ENCODE measurements around the gene OR7G2. TPM values are rescaled to one million over a fixed set of nuclear protein-coding genes. Genes with fewer than 3 reads are reported as not detected.

Gene OR7G2
- polyA plus RNA-seq, 2 of the 4 experiments (the other 2 are of a cell fraction) = not detected

DNA sequence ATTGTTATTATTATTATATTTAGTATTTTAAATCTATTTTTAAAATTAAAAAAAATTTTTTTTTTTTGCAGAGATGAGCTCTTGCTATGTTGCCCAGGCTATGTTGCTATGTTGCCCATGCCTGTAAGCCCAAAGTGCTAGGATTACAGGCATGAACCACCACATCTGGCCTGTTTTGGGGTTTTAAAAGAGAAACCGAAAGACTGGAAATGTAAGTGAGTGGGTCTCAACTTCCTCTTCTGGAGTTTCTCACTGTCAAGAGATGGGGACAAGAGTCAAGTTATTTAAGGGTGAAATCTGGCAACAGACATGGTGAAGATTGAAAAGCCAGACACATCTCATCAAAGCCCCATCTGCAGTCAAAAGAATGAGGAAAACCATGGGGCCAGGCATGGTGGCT is 23.7 kb upstream of the OR7G2 start:
- WGBS (ENCODE audit: missing lambda C conversion rate) = 71% methylated on average over 1 of the region's 1 CpG
- Histone ChIP-seq H3K4me1 (no peaks in the 10 kb centered on the region), H3K4me3 (no peak overlapping the region), H3K27ac (no peak overlapping the region), H3K4me2 (no peak overlapping the region), H3K9me3 (no peaks in the 10 kb centered on the region)
- DNase-seq (ENCODE audit: low read depth in 1 of 2, low spot score in 1 of 2) = no peak
- ATAC-seq = no peak
- CTCF ChIA-PET = no interaction called here
- no peak for TF ChIP-seq NR3C1 (IDR thresholded peaks at IDR 0.05)
- TF ChIP-seq, protein P1, sequence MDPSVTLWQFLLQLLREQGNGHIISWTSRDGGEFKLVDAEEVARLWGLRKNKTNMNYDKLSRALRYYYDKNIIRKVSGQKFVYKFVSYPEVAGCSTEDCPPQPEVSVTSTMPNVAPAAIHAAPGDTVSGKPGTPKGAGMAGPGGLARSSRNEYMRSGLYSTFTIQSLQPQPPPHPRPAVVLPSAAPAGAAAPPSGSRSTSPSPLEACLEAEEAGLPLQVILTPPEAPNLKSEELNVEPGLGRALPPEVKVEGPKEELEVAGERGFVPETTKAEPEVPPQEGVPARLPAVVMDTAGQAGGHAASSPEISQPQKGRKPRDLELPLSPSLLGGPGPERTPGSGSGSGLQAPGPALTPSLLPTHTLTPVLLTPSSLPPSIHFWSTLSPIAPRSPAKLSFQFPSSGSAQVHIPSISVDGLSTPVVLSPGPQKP (IDR thresholded peaks at IDR 0.05; ENCODE audit: low read depth, low read length) = no peak
- TF ChIP-seq, protein P2, sequence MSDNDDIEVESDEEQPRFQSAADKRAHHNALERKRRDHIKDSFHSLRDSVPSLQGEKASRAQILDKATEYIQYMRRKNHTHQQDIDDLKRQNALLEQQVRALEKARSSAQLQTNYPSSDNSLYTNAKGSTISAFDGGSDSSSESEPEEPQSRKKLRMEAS (IDR thresholded peaks at IDR 0.05) = no peak
- TF ChIP-seq FOSB (CRISPR knock-in tag; IDR thresholded peaks at IDR 0.05) = no peak
- no peak for TF ChIP-seq ZC3H11A (IDR thresholded peaks at IDR 0.05)
- TF ChIP-seq CHD4 (IDR thresholded peaks at IDR 0.05; ENCODE audit: borderline replicate concordance) = no peak
- TF ChIP-seq FOSL2 (IDR thresholded peaks at IDR 0.05) = no peak
- no peak for TF ChIP-seq FOSL2 (CRISPR knock-in tag; IDR thresholded peaks at IDR 0.05)
- TF ChIP-seq, protein P3, sequence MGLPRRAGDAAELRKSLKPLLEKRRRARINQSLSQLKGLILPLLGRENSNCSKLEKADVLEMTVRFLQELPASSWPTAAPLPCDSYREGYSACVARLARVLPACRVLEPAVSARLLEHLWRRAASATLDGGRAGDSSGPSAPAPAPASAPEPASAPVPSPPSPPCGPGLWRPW (IDR thresholded peaks at IDR 0.05) = no peak
- no peak for TF ChIP-seq HDAC2 (IDR thresholded peaks at IDR 0.05)
- no peak for TF ChIP-seq SMC3 (IDR thresholded peaks at IDR 0.05)
- FAIRE-seq = no peak
- POLR2A ChIA-PET = no interaction called here

DNA sequence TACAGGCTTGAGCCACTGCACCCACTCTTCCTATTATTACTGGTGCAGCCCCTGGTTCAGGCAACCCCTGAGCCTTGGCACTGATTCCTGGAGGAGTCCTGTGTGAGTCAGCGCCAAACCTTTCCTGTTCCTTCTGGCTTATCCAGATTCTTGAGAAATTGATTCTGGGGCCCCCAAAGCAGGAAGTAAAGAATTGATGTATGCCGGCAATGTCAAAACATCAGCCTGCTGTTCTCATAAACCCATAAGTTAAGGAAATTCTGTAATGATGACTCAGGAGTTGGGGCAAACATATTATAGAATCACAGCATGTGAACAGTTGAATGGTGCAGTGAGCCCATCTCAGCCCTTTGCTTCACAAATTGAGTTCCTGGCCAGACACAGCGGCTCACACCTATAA is 20.9 kb upstream of the OR7G2 start:
- no peaks in the 10 kb centered on the region for H3K4me1 ChIP-seq
- peak in 1 of 2 experiments; percentile 30; a peak in 1 of 6 replicates for ATAC-seq
- no peak overlapping the region for H3K4me2 ChIP-seq
- ChIA-PET POLR2A (no interaction called here), CTCF (no interaction called here)
- 23% methylated on average over 3 of the region's 3 CpGs for WGBS (ENCODE audit: missing lambda C conversion rate)
- FAIRE-seq = no peak
- no peaks in the 10 kb centered on the region for H3K9me3 ChIP-seq
- no peak overlapping the region for H3K4me3 ChIP-seq
- no peak for TF ChIP-seq CHD4 (IDR thresholded peaks at IDR 0.05; ENCODE audit: borderline replicate concordance)
- no peak for TF ChIP-seq POLR2AphosphoS2 (conservative IDR thresholded peaks at IDR 0.05; ENCODE audit: low read length)
- no peak for TF ChIP-seq ZSCAN20 (CRISPR knock-in tag; IDR thresholded peaks at IDR 0.05)
- no peak for TF ChIP-seq KDM1A (IDR thresholded peaks at IDR 0.05; ENCODE audit: low read depth)
- DNase-seq (ENCODE audit: low read depth in 1 of 2, low spot score in 1 of 2) = peak in 1 of 2 experiments; percentile 28
- no peak overlapping the region for H3K27ac ChIP-seq

DNA sequence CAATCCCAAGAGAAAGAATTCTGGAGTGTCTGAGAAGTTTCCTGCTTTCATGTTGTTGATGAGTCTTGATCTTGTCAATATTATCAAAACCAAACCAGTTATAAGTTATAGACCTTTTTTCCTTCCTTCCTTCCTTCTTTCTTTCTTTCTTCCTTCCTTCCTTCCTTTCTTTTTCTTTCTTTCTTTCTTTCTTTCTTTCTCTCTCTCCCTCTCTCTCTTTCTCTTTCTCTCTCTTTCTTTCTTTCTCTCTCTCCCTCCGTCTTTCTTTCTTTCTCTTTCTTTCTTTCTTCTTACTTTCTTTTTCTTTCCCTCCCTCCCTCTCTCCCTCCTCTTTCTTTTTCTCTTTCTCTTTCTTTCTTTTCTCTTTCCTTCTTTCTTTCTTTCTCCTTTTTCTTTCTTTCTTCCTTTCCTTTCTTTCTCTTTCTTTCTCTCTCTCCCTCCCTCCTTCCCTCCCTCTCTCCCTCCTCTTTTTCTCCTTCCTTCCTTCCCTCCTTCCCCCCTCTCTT is 19.7 kb upstream of the OR7G2 start, which contains the start of gene OR7G3:
Gene OR7G3 (minus strand): TSS at position 51 of the 506 bp plus-strand sequence. CDS start 0 bp downstream, at position 51.
- ATAC-seq (no peak), DNase-seq (ENCODE audit: low read depth in 1 of 2, low spot score in 1 of 2) (no peak), FAIRE-seq (no peak)
- H3K9me3 ChIP-seq = no peaks in the 10 kb centered on the region
- H3K27ac ChIP-seq = no peak within 1 kb of the TSS
- 17% methylated on average over 1 of the region's 1 CpG for WGBS (ENCODE audit: missing lambda C conversion rate)
- H3K4me1 ChIP-seq = no peaks in the 10 kb centered on the region
- H3K4me3 ChIP-seq = no peak within 1 kb of the TSS
- POLR2A ChIA-PET = no interaction called here
- CTCF ChIA-PET = no interaction called here
- H3K4me2 ChIP-seq = no peak within 1 kb of the TSS
- TF ChIP-seq EHF (CRISPR knock-in tag; IDR thresholded peaks at IDR 0.05) = no peak
- TF ChIP-seq, protein P2 (IDR thresholded peaks at IDR 0.05) = no peak
- TF ChIP-seq, protein P4, sequence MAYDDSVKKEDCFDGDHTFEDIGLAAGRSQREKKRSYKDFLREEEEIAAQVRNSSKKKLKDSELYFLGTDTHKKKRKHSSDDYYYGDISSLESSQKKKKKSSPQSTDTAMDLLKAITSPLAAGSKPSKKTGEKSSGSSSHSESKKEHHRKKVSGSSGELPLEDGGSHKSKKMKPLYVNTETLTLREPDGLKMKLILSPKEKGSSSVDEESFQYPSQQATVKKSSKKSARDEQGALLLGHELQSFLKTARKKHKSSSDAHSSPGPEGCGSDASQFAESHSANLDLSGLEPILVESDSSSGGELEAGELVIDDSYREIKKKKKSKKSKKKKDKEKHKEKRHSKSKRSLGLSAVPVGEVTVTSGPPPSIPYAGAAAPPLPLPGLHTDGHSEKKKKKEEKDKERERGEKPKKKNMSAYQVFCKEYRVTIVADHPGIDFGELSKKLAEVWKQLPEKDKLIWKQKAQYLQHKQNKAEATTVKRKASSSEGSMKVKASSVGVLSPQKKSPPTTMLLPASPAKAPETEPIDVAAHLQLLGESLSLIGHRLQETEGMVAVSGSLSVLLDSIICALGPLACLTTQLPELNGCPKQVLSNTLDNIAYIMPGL (CRISPR knock-in tag; IDR thresholded peaks at IDR 0.05; ENCODE audit: borderline replicate concordance) = no peak
- no peak for TF ChIP-seq EHMT2 (IDR thresholded peaks at IDR 0.05; ENCODE audit: low read depth)
- TF ChIP-seq ZSCAN20 (CRISPR knock-in tag; IDR thresholded peaks at IDR 0.05) = no peak
- TF ChIP-seq, protein P5, sequence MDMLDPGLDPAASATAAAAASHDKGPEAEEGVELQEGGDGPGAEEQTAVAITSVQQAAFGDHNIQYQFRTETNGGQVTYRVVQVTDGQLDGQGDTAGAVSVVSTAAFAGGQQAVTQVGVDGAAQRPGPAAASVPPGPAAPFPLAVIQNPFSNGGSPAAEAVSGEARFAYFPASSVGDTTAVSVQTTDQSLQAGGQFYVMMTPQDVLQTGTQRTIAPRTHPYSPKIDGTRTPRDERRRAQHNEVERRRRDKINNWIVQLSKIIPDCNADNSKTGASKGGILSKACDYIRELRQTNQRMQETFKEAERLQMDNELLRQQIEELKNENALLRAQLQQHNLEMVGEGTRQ (IDR thresholded peaks at IDR 0.05) = no peak
- TF ChIP-seq POLR2AphosphoS2 (conservative IDR thresholded peaks at IDR 0.05; ENCODE audit: low read length) = no peak
- TF ChIP-seq, protein P6, sequence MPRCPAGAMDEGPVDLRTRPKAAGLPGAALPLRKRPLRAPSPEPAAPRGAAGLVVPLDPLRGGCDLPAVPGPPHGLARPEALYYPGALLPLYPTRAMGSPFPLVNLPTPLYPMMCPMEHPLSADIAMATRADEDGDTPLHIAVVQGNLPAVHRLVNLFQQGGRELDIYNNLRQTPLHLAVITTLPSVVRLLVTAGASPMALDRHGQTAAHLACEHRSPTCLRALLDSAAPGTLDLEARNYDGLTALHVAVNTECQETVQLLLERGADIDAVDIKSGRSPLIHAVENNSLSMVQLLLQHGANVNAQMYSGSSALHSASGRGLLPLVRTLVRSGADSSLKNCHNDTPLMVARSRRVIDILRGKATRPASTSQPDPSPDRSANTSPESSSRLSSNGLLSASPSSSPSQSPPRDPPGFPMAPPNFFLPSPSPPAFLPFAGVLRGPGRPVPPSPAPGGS (IDR thresholded peaks at IDR 0.05) = no peak
